Measurements from ENCODE around the gene ACTL8.
"Not testable (repeated sequence)": the region's sequence is repeated elsewhere in the genome, so short reads cannot be mapped to it uniquely, and the experiment has no call there.

ACTL8 gene

GRCh38 chr1:17735793-17736192 is 19.3 kb upstream of the ACTL8 start:
- DNase-seq (ENCODE audit: low spot score) = no peak

- DNase-seq (ENCODE audit: low spot score) = no peak
Observed at GRCh38 chr1:17736625-17737024, 18.5 kb upstream of the ACTL8 start.

DNA sequence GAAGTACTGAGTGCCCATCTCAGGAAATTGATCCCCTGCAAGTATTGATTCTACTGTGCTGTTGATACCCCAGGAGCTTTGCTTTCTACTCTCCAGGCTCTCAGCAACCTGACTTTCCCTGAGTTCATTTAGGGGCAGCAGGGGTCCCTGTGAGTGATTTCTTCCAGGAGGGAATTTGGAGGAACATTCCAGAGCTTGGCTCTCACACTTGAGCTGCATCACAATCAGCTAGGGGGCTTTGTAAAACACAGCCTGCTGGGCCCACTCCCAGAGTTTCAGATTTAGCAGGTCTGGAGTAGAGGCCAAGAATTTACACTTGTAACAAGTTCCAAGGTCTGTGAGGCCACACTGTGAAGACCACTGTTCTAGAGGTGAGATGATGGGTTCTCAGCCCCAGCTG is 16.1 kb upstream of the ACTL8 start:
- no peak for DNase-seq (ENCODE audit: low spot score)

- DNase-seq (ENCODE audit: low spot score) = no peak
Observed at GRCh38 chr1:17741052-17741451, 14.1 kb upstream of the ACTL8 start.

DNA sequence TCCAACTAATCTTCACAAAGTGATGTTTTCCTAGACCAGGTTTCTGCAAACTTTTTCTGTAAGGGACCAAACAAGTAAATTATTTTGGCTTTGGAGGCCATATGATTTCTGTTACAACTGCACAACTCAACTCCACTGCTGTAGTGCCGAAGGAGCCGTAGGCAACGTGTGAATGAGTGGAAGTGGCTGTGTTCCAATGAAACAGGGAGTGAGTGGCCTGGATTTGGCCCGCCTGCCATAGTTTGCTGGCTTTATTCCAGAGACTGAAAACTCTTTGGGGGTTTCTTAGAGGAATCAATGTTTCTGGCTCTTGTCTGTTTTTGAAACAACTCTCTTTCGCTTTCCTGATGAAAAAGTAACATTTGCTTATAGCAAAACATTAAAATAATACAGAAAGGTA is 12.6 kb upstream of the ACTL8 start:
- DNase-seq (ENCODE audit: low spot score) = peak; percentile 11

GRCh38 chr1:17743008-17743647 is 12.0 kb upstream of the ACTL8 start:
- DNase-seq (ENCODE audit: low spot score) = no peak

DNA sequence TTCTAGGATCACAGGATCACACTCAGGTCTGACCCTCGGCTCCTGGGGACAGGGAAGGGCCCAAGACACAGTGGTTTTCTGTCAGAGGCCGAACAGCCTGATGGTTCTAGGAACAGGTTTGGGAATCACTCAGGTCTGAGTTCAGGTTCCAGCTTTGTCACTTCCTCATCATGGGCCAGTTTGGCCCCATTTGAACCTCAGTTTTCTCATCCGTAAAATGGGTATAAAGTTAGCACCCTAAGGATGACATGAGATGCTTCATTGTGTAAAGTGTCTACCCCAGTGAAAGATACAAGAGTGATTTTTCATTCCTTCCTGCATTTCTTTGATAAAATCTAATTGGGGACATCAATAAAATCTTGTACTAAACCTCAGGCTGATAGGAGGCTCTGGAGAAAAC is 11.2 kb upstream of the ACTL8 start:
- DNase-seq (ENCODE audit: low spot score) = no peak

DNA sequence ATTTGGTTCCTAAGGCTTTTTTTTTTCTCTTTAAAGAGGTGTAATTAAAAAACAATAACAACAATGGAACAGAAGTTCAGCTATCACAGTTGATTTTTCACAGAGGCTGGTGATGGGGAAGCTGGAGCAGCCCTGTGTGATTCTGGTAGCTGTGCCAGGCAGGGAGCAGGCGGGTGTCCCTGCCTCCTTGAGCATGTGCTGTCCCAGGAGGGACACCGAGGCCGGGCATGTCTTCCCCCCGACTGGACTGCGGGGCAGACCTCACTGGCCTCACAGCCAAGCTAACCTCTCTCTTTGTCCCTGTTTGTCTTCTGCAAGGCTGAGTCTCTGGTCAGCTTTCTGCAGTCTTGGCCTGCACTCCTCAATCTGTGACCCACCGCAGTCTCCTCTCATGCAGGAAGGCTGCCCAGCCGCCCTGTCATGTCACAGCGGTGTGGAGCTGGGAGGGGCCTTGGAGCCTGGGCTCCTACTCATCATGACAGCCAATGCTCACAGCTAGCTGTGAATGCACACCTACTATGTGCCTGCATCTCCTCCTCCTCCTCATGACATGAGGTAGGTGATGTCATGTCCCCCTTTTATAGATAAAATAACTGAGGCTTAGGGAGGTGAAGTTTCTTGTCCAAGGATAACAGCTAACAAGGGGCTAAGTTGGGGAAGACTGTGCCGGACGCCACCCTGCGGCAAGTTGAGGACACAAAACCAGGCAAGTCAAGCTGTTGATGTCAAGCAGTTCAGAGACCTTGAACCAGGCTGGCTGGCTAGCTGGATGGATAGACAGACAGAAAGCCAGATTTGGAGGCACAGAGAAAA is 10.3 kb upstream of the ACTL8 start:
- DNase-seq (ENCODE audit: low spot score) = peak; percentile 24

- peak; percentile 8 for DNase-seq (ENCODE audit: low spot score)
Observed at GRCh38 chr1:17745479-17745955, 9.6 kb upstream of the ACTL8 start.

DNA sequence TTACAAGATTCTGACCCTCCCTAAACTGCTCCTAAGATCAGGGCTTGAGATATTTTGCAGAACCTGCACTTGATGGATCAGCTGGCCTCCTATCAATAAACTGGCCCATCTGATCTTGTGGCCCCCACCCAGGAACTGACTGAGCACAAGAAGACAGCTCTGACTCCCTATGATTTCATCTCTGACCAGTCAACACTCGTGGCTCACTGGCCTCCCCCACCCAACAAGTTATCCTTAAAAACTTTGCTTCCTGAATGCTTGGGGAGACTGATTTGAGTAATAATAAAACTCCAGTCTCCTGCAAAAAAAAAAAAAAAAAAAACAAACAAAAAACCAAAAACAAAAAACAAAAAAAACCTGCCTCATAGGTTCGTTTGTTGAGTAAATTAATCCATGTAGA is 8.9 kb upstream of the ACTL8 start:
- DNase-seq (ENCODE audit: low spot score) = not testable (repeated sequence)

- no peak for DNase-seq (ENCODE audit: low spot score)
Observed at GRCh38 chr1:17746920-17747319, 8.2 kb upstream of the ACTL8 start.

GRCh38 chr1:17750333-17750732 is 4.8 kb upstream of the ACTL8 start:
- DNase-seq (ENCODE audit: low spot score) = no peak

DNA sequence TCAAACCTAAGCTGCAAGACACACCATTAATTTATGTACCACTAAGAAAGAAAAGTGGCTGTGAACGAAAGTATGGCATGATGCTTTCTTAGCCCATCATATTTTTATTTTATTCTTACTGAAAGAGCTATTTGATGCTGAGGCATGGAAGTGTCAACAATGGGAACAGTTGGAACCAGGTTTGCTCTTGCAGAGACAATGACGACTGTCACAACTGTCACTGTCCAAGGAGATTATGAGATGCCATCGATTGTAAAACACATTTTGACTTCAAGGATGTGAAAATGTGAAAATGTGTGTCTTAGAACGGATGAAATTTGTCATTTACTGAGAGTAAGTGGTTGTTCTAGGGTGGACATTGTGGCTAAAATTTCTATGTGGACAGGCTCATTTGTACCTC is 2.8 kb upstream of the ACTL8 start:
- no peak for DNase-seq (ENCODE audit: low spot score)

GRCh38 chr1:17757426-17757825 is 2.3 kb downstream of the ACTL8 start:
- no peak for DNase-seq (ENCODE audit: low spot score)

GRCh38 chr1:17759114-17759513 is 4.0 kb downstream of the ACTL8 start:
- DNase-seq (ENCODE audit: low spot score) = no peak

GRCh38 chr1:17762313-17762712 is 7.2 kb downstream of the ACTL8 start:
- DNase-seq (ENCODE audit: low spot score) = no peak

- no peak for DNase-seq (ENCODE audit: low spot score)
Observed at GRCh38 chr1:17763417-17763816, 8.3 kb downstream of the ACTL8 start.

DNA sequence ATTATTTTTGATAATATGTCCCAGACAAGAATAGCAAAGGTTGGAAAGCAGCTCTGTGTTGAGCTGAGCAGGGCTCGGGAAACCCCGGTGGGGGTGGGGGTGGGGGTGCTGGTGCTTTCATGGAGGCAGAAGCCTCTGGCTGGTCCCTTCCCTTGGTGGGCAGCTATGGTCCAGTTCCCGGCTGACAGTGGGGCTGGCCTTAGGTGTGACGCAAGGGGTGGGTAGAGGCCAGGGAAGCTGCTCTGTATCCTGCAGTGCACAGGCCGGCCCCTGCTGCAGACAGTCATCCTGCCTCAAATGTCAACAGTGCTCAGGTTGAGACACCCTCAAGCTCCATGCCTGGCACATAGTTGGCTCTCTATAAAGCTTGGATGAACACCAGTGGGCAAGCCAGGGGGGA is 8.9 kb downstream of the ACTL8 start:
- DNase-seq (ENCODE audit: low spot score) = no peak

DNA sequence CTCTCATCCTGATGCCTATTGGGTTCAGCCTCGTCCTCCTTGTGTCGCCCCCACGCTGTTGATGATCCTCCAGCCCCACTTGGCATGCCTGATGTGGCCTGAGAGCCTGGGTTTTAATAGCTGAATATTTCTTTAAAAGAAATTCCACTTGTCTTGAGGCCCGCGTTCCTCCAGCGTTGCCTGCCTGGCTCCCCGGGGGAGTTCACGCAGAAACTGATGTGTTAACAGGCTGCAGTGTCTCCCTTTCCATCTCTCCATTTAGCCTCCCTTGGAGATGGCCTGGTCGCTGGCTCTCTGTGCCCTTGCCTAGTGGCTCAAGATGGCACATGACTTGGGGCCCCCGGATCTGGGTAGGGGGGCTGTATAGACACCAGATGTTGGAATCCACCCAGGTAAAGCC is 9.5 kb downstream of the ACTL8 start:
- DNase-seq (ENCODE audit: low spot score) = no peak

DNA sequence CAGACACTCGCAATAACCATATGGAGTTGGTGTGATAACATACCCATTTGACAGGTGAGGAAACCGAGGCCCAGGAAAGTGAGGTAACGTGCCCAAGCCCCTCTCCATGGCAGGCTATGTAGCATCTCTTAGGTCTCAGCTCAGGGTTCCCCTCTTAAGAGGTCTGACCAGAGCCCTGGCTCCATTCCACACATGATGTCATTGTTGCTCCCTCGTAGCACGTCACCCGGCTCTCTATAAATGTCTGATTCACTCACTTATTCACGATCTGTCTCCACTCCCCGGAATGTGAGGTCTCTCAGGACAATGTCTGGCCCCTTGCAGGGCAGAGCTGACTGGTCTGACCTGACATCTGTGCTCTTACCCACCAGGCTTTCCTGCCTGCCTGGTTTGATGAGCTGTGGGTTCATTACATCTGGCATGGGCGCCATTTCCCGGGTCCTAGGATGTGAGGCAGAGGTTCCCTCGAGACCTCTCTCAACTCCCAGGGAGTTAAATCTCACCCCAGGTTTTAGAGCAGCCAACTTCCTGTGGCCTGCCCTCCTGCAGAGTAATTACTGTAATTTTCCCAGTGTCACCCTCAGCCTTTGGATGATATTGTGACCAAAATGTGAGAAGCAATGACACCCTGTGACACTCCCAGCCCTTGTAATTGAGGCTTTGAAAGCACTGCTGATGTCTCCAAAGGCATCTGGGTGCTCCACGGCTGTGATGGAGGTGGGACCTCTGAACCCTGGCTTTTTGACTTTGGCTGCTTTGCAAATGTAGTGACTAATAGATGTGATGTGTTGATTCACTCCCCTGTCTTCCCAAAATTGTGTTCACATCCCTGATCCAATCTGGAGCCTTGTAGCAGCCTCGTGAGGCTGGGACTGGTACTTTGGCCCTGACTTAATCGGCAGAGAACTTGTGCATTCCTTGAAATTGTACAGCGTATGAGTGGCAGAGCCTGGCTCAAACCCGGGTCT is 10.6 kb downstream of the ACTL8 start:
- no peak for DNase-seq (ENCODE audit: low spot score)

GRCh38 chr1:17768651-17769241 is 13.6 kb downstream of the ACTL8 start:
- DNase-seq (ENCODE audit: low spot score) = no peak

DNA sequence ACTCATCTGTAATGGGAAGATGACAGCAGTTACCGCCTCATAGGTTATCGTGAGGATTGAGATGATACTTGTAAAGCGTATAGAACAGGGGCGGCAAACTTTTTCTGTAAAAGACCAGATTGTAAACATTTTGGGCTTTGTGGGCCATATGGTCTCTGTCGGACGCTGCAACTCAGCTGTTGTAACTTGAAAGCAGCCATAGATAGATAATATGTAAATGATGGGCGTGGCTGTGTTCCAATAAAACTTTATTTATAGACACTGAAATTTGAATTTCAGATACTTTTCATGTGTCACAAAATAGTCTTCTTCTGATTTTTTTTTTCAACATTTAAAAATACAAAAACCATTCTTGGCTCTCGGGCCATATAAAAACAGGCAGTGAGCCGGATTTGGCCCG is 15.8 kb downstream of the ACTL8 start:
- DNase-seq (ENCODE audit: low spot score) = no peak
